ENCODE data around the gene LMOD1. TPM values are rescaled to one million over a fixed set of nuclear protein-coding genes. Genes with fewer than 3 reads are reported as not detected.
"Not testable (repeated sequence)": the region's sequence is repeated elsewhere in the genome, so short reads cannot be mapped to it uniquely, and the experiment has no call there.

The LMOD1 gene
- polyA plus RNA-seq, 1 of the 3 experiments (the other 2 are of a cell fraction), result 2.7 TPM

- no peak overlapping the region for H3K9ac ChIP-seq
- ChIA-PET CTCF (interaction anchor here (1.0 to 1.2 kb wide), 3 partner anchors 12 to 67 kb away, joined by 3 read pairs; no protein-coding TSS in a partner anchor), POLR2A (no interaction called here)
- peaks cover 70 to 78% of the 10 kb centered on the region in 2 experiments for H3K36me3 ChIP-seq (replicated peaks in 1 of 2; ENCODE audit: control insufficient read depth in 1 of 2, insufficient read depth in 2 of 2, low read length in 1 of 2)
- 84% methylated on average over 5 of the region's 5 CpGs for WGBS (ENCODE audit: low lambda C conversion rate)
- DNase-seq, result no peak
- H4K20me1 ChIP-seq (ENCODE audit: insufficient read depth), result no peaks in the 10 kb centered on the region
- no peak overlapping the region for H3K4me2 ChIP-seq
- H3K9me3 ChIP-seq, result no peaks in the 10 kb centered on the region
- no peaks in the 10 kb centered on the region; a peak in 1 of 4 replicates for H3K4me1 ChIP-seq (ENCODE audit: control insufficient read depth in 1 of 2, insufficient read depth in 2 of 2, low read depth in 1 of 2, low read length in 1 of 2)
- H3K27me3 ChIP-seq (ENCODE audit: insufficient read depth), result no peaks in the 10 kb centered on the region
- H3K4me3 ChIP-seq (ENCODE audit: low read depth in 2 of 2, low read length in 1 of 2), result no peak overlapping the region
- TF ChIP-seq EP300 (IDR thresholded peaks at IDR 0.05; ENCODE audit: borderline replicate concordance in 1 of 2, low read depth in 1 of 2, low read length in 1 of 2) (no peak), FOXM1 (IDR thresholded peaks at IDR 0.05; ENCODE audit: low read depth) (no peak)
- no peaks in the 10 kb centered on the region for H3K9me2 ChIP-seq
- peaks cover 6% of the 10 kb centered on the region; the same call in 1 of the 2 replicates for H3K79me2 ChIP-seq (ENCODE audit: insufficient read depth)
- no peak overlapping the region for H3K27ac ChIP-seq (ENCODE audit: low read depth in 2 of 2, low read length in 1 of 2)
- H2AFZ ChIP-seq (ENCODE audit: low read depth), result no peak overlapping the region
- H3F3A ChIP-seq (replicated peaks; ENCODE audit: insufficient read depth), result peaks cover 5% of the 10 kb centered on the region
Measured at GRCh38 chr1:201859424-201859823, 86.9 kb downstream of the LMOD1 start.

- ChIA-PET POLR2A (interaction anchor here (0.7 kb wide), 1 partner anchor 1115 kb away, joined by 3 read pairs; no protein-coding TSS in a partner anchor), CTCF (interaction anchor here (0.6 to 1.5 kb wide), 4 partner anchors 12 to 487 kb away, joined by 3 to 5 read pairs (median 4); no protein-coding TSS in a partner anchor)
- not testable (repeated sequence) for H4K20me1 ChIP-seq (ENCODE audit: insufficient read depth); H3K27me3 ChIP-seq (ENCODE audit: insufficient read depth); H3K4me1 ChIP-seq (ENCODE audit: control insufficient read depth in 1 of 2, insufficient read depth in 2 of 2, low read depth in 1 of 2, low read length in 1 of 2); H3K9ac ChIP-seq; H3K9me2 ChIP-seq; H2AFZ ChIP-seq (ENCODE audit: low read depth); DNase-seq; H3K4me3 ChIP-seq (ENCODE audit: low read depth in 2 of 2, low read length in 1 of 2); H3K9me3 ChIP-seq; H3K4me2 ChIP-seq; H3K27ac ChIP-seq (ENCODE audit: low read depth in 2 of 2, low read length in 1 of 2)
- Histone ChIP-seq H3K79me2 (ENCODE audit: insufficient read depth) (peaks cover 22% of the 10 kb centered on the region; the same call in 1 of the 2 replicates), H3K36me3 (replicated peaks in 1 of 2; ENCODE audit: control insufficient read depth in 1 of 2, insufficient read depth in 2 of 2, low read length in 1 of 2) (peaks cover 85 to 88% of the 10 kb centered on the region in 2 experiments), H3F3A (replicated peaks; ENCODE audit: insufficient read depth) (peaks cover 12% of the 10 kb centered on the region)
- WGBS (ENCODE audit: low lambda C conversion rate), result 100% methylated on average over 2 of the region's 2 CpGs
Measured at GRCh38 chr1:201856722-201857121, 89.6 kb downstream of the LMOD1 start.

- H3K79me2 ChIP-seq (ENCODE audit: insufficient read depth), result peaks cover 50% of the 10 kb centered on the region
- peaks cover 5 to 22% of the 10 kb centered on the region in 2 experiments for H3K4me1 ChIP-seq (ENCODE audit: control insufficient read depth in 1 of 2, insufficient read depth in 2 of 2, low read depth in 1 of 2, low read length in 1 of 2)
- H3K27me3 ChIP-seq (ENCODE audit: insufficient read depth), result no peaks in the 10 kb centered on the region
- WGBS (ENCODE audit: low lambda C conversion rate), result 96% methylated on average over 1 of the region's 1 CpG
- no peak for DNase-seq
- H3K4me2 ChIP-seq, result no peak overlapping the region
- no peak overlapping the region for H3K27ac ChIP-seq (ENCODE audit: low read depth in 2 of 2, low read length in 1 of 2)
- no peaks in the 10 kb centered on the region for H3K9me2 ChIP-seq
- H3K36me3 ChIP-seq (replicated peaks in 1 of 2; ENCODE audit: control insufficient read depth in 1 of 2, insufficient read depth in 2 of 2, low read length in 1 of 2), result peaks cover 74 to 86% of the 10 kb centered on the region in 2 experiments
- H3K4me3 ChIP-seq (ENCODE audit: low read depth in 2 of 2, low read length in 1 of 2), result no peak overlapping the region
- H3K9me3 ChIP-seq, result no peaks in the 10 kb centered on the region
- peaks cover 42% of the 10 kb centered on the region for H3F3A ChIP-seq (replicated peaks; ENCODE audit: insufficient read depth)
- H4K20me1 ChIP-seq (ENCODE audit: insufficient read depth), result peaks cover 5% of the 10 kb centered on the region; the same call in 1 of the 2 replicates
- ChIA-PET CTCF (no interaction called here), POLR2A (no interaction called here)
- H2AFZ ChIP-seq (ENCODE audit: low read depth), result no peak overlapping the region
- no peak overlapping the region for H3K9ac ChIP-seq
- no peak for TF ChIP-seq GATA2 (CRISPR knock-in tag; IDR thresholded peaks at IDR 0.05)
- no peak for TF ChIP-seq MEF2A (IDR thresholded peaks at IDR 0.05; ENCODE audit: borderline replicate concordance, low read depth)
- no peak for TF ChIP-seq ZBTB33 (IDR thresholded peaks at IDR 0.05; ENCODE audit: borderline replicate concordance, low read depth)
- TF ChIP-seq SIN3A (IDR thresholded peaks at IDR 0.05; ENCODE audit: borderline replicate concordance, low read depth, low read length), result no peak
- TF ChIP-seq USF2 (IDR thresholded peaks at IDR 0.05; ENCODE audit: borderline replicate concordance, low read depth, low read length), result no peak
- no peak for TF ChIP-seq TAF1 (IDR thresholded peaks at IDR 0.05; ENCODE audit: borderline replicate concordance, low read depth, low read length)
- TF ChIP-seq TEAD4 (IDR thresholded peaks at IDR 0.05; ENCODE audit: borderline replicate concordance, insufficient read depth), result no peak
- TF ChIP-seq SMC3 (IDR thresholded peaks at IDR 0.05; ENCODE audit: low read depth, low read length), result no peak
- no peak for TF ChIP-seq IRF3 (IDR thresholded peaks at IDR 0.05; ENCODE audit: low read depth, low read length)
- TF ChIP-seq YY1 (IDR thresholded peaks at IDR 0.05; ENCODE audit: low read depth), result no peak
- TF ChIP-seq NRF1 (IDR thresholded peaks at IDR 0.05; ENCODE audit: low read depth, low read length), result no peak
- TF ChIP-seq EP300 (IDR thresholded peaks at IDR 0.05; ENCODE audit: borderline replicate concordance in 1 of 2, low read depth in 1 of 2, low read length in 1 of 2), result no peak
Measured at GRCh38 chr1:201851949-201852348, 94.4 kb downstream of the LMOD1 start.
